Measurements from ENCODE around the gene MGAT4B. TPM values are rescaled to one million over a fixed set of nuclear protein-coding genes. Genes with fewer than 3 reads are reported as not detected.

MGAT4B gene
- total and polyA plus RNA-seq, 2 of the 4 experiments (the other 2 are of a cell fraction), result 73.7 to 155 TPM

DNA sequence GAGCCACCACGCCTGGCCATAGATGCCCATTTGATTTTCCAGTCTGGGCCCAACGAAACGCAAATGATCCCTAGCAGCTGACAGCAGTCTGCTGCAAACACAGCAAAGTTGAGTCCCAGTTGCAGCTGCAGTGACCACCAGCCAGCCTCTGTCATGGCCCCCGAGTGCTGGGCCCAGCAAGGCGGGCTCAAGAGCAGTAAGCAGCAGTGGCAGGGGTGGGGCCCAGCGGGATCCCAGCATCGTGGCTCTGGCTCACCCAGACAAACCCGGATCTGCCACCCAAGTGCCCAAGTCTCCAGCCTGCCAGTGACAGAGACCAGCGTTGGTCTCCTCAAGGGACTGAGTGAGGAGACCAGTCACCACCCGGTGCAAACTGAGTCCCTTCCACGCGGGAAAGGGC lies 19.8 kb downstream of the MGAT4B start:
- H4K5ac ChIP-seq (ENCODE audit: low read depth, low read length), result no peak overlapping the region

More for the DNA sequence above, 19.8 kb downstream of the MGAT4B start:
- H3K4me3 ChIP-seq (ENCODE audit: insufficient read depth, low read depth, low read length), result no peak overlapping the region
- TF ChIP-seq SMC3 (IDR thresholded peaks at IDR 0.05; ENCODE audit: low read depth, low read length) (no peak), MAZ (IDR thresholded peaks at IDR 0.05; ENCODE audit: borderline replicate concordance, low read depth, low read length) (no peak), BHLHE40 (IDR thresholded peaks at IDR 0.05; ENCODE audit: low read depth, low read length) (no peak), CHD1 (IDR thresholded peaks at IDR 0.05; ENCODE audit: low read depth, low read length) (no peak)
- no peak overlapping the region for H3K18ac ChIP-seq (ENCODE audit: low read depth, low read length)
- H4K8ac ChIP-seq (ENCODE audit: low read depth in 2 of 2, low read length in 2 of 2), result no peak overlapping the region
- DNase-seq, result no peak
- no peak overlapping the region for H2AK5ac ChIP-seq (ENCODE audit: low read depth, low read length)
- POLR2A ChIA-PET (ENCODE audit: unreplicated experiment), result no interaction called here
- no peak overlapping the region for H3K4me2 ChIP-seq (ENCODE audit: low read depth, low read length)
- intact Hi-C loops (cut with micrococcal nuclease) (no loop called here), in situ Hi-C loops (cut with MboI; ENCODE audit: low sequenced_read_pairs) (no loop called here), dilution Hi-C loops (cut with HindIII; ENCODE audit: low sequenced_read_pairs, unreplicated experiment) (no loop called here)
- H3K27ac ChIP-seq (ENCODE audit: insufficient read depth, low read length), result no peak overlapping the region
- H3K56ac ChIP-seq (ENCODE audit: extremely low read depth, insufficient read depth, low read length), result no peak overlapping the region
- no peak overlapping the region for H2AK9ac ChIP-seq (replicated peaks; ENCODE audit: low read depth, low read length, poor library complexity)
- H2AFZ ChIP-seq (replicated peaks; ENCODE audit: low read length, poor library complexity), result peak overlapping the region; percentile 21
- ATAC-seq (ENCODE audit: low read depth), result no peak
- no peaks in the 10 kb centered on the region for H3K36me3 ChIP-seq (ENCODE audit: control insufficient read depth, insufficient read depth, low read length)
- no peaks in the 10 kb centered on the region for H3K9me1 ChIP-seq (ENCODE audit: insufficient read depth, low read length)
- H4K20me1 ChIP-seq (ENCODE audit: insufficient read depth, low read length), result no peaks in the 10 kb centered on the region
- H2BK15ac ChIP-seq (ENCODE audit: low read depth, low read length), result no peak overlapping the region
- H2BK5ac ChIP-seq (ENCODE audit: low read depth, low read length, poor library complexity, severe bottlenecking), result no peak overlapping the region
- no peaks in the 10 kb centered on the region for H3K9me3 ChIP-seq (ENCODE audit: control insufficient read depth, insufficient read depth, low read length)
- H3K79me1 ChIP-seq (ENCODE audit: low read depth in 1 of 2, low read length in 2 of 2), result no peaks in the 10 kb centered on the region
- H4K91ac ChIP-seq (ENCODE audit: insufficient read depth, low read depth, low read length), result no peak overlapping the region
- no TSS peak for BruUV-seq (replicated peaks)
- CTCF ChIA-PET, result interaction anchor here (0.7 to 1.1 kb wide), 2 partner anchors 39 to 164 kb away, joined by 3 to 4 read pairs; partner anchors contain the start of gene HNRNPH1
- H2BK20ac ChIP-seq (ENCODE audit: low read depth, low read length), result no peak overlapping the region
- H3K9ac ChIP-seq (ENCODE audit: low read depth, low read length), result no peak overlapping the region
- H3K14ac ChIP-seq (replicated peaks; ENCODE audit: low read depth, low read length), result no peak overlapping the region
- no peaks in the 10 kb centered on the region for H3K27me3 ChIP-seq (ENCODE audit: control insufficient read depth, insufficient read depth, low read length)
- WGBS, 2 experiments (ENCODE audit: extremely low coverage in 2 of 2, insufficient read length in 1 of 2), result 88% methylated on average over 10 of the region's 12 CpGs; no CpG with 5 or more reads in 1 of the 2 experiments
- no peak overlapping the region for H3K4ac ChIP-seq (ENCODE audit: low read depth, low read length)
- H2BK120ac ChIP-seq (ENCODE audit: low read depth, low read length), result no peak overlapping the region
- H3K23ac ChIP-seq (ENCODE audit: low read depth, low read length), result no peak overlapping the region
- H3K4me1 ChIP-seq (ENCODE audit: control insufficient read depth, insufficient read depth, low read length), result no peaks in the 10 kb centered on the region

Data from IMR-90 (cell line).